ENCODE measurements around the gene KAT2B.

GRCh38 chr3:20075197-20075596, 35.0 kb downstream of the KAT2B start:
- no peak for TF ChIP-seq EZH2 (IDR thresholded peaks at IDR 0.05; ENCODE audit: borderline replicate concordance, low read depth, low read length, poor library complexity, severe bottlenecking)
- TF ChIP-seq, protein P1, sequence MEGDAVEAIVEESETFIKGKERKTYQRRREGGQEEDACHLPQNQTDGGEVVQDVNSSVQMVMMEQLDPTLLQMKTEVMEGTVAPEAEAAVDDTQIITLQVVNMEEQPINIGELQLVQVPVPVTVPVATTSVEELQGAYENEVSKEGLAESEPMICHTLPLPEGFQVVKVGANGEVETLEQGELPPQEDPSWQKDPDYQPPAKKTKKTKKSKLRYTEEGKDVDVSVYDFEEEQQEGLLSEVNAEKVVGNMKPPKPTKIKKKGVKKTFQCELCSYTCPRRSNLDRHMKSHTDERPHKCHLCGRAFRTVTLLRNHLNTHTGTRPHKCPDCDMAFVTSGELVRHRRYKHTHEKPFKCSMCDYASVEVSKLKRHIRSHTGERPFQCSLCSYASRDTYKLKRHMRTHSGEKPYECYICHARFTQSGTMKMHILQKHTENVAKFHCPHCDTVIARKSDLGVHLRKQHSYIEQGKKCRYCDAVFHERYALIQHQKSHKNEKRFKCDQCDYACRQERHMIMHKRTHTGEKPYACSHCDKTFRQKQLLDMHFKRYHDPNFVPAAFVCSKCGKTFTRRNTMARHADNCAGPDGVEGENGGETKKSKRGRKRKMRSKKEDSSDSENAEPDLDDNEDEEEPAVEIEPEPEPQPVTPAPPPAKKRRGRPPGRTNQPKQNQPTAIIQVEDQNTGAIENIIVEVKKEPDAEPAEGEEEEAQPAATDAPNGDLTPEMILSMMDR (conservative IDR thresholded peaks at IDR 0.05; ENCODE audit: low read depth, low read length): no peak
